ENCODE results near the gene HMGB4. TPM values are rescaled to one million over a fixed set of nuclear protein-coding genes. Genes with fewer than 3 reads are reported as not detected.

Gene HMGB4
- total and polyA plus RNA-seq, 9 of the 15 experiments (the other 6 are each of a cell fraction or from before 2014, with no cell fraction given), result not detected

- in situ Hi-C loops (cut with MboI) (no loop called here), intact Hi-C loops (cut with micrococcal nuclease) (no loop called here)
- H3K4me2 ChIP-seq (ENCODE audit: insufficient read depth, low read length), result no peak overlapping the region
- no TSS peak for BruUV-seq (replicated peaks)
- FAIRE-seq (no peak), ATAC-seq (no peak), DNase-seq (ENCODE audit: extremely low read depth in 1 of 4, low spot score in 3 of 4) (no peak)
- H3K36me3 ChIP-seq (ENCODE audit: control insufficient read depth, insufficient read depth, low read length), result no peaks in the 10 kb centered on the region
- ChIA-PET CTCF (ENCODE audit: low intra/inter-chr PET ratio) (no interaction called here), POLR2A (no interaction called here)
- H3K4me3 ChIP-seq, result no peak overlapping the region
- peaks cover 0 to 4% of the 10 kb centered on the region in 2 experiments; a peak in 1 of 5 replicates for H3K27me3 ChIP-seq (ENCODE audit: control insufficient read depth in 2 of 2, insufficient read depth in 2 of 2, low read length in 2 of 2)
- H3K79me2 ChIP-seq (ENCODE audit: control insufficient read depth, insufficient read depth, low read length), result no peaks in the 10 kb centered on the region
- 0 out of 2 replicates have a peak, but pooled peaks cover 2% of the 10 kb centered on the region for H4K20me1 ChIP-seq (replicated peaks; ENCODE audit: control insufficient read depth, insufficient read depth, low read length)
- H3K4me1 ChIP-seq (replicated peaks in 1 of 2; ENCODE audit: control insufficient read depth in 2 of 2, insufficient read depth in 2 of 2, low read length in 2 of 2), result peaks cover 0 to 6% of the 10 kb centered on the region in 2 experiments; a peak in 2 of 5 replicates
- H3K27ac ChIP-seq (ENCODE audit: extremely low read depth, low read depth, low read length), result no peak overlapping the region
- no peaks in the 10 kb centered on the region for H3K9me1 ChIP-seq (ENCODE audit: control insufficient read depth, insufficient read depth, low read length)
- no peaks in the 10 kb centered on the region for H3K9me3 ChIP-seq (replicated peaks; ENCODE audit: control insufficient read depth, insufficient read depth, low read depth, low read length)
- H2AFZ ChIP-seq (ENCODE audit: low read depth, low read length), result no peak overlapping the region
- peak; percentile 35; the same call in 1 of the 2 replicates for TF ChIP-seq TCF3 (CRISPR knock-in tag; IDR thresholded peaks at IDR 0.05)
- TF ChIP-seq MYBL2 (IDR thresholded peaks at IDR 0.05; ENCODE audit: low read depth), result no peak
- no peak for TF ChIP-seq MYBL2 (CRISPR knock-in tag; IDR thresholded peaks at IDR 0.05; ENCODE audit: borderline replicate concordance)
- no peak for TF ChIP-seq ZNF311 (CRISPR knock-in tag; IDR thresholded peaks at IDR 0.05)
- TF ChIP-seq MEIS2 (IDR thresholded peaks at IDR 0.05; ENCODE audit: partially characterized antibody), result peak; percentile 27
- TF ChIP-seq HDAC6 (IDR thresholded peaks at IDR 0.05; ENCODE audit: low read depth, low read length), result no peak
- peak; percentile 28; the same call in 1 of the 2 replicates for TF ChIP-seq CBFA2T3 (IDR thresholded peaks at IDR 0.05)
- no peak overlapping the region for H3K9ac ChIP-seq (ENCODE audit: insufficient read depth in 1 of 2, low read depth in 2 of 2, low read length in 2 of 2)
- 2% methylated on average over 9 of the region's 9 CpGs for WGBS (ENCODE audit: insufficient coverage, low coverage, missing lambda C conversion rate)
These were observed 35.0 kb downstream of the HMGB4 start for GRCh38 chr1:33898881-33899280.

DNA sequence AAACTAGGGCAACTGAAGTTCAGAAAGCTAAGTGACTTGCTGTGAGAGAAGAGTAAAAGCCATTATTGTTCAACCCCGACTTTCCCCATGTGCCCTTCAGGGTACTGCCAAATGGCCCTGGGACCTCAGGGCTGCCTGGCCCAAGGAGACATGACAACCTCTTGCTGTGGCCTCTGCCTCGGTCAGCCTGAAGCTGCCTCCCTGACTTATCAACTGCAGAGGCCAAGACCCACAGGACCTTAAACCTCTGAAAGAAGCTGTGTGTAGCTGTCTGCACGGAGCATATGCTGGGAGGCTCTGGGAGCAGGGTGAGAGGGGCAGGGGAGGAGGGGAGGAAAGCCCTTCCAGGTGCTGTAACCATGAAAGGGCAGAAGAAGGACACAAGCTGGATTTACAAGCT, 35.9 kb downstream of the HMGB4 start:
- peaks cover 0 to 4% of the 10 kb centered on the region in 2 experiments; a peak in 1 of 5 replicates for H3K27me3 ChIP-seq (ENCODE audit: control insufficient read depth in 2 of 2, insufficient read depth in 2 of 2, low read length in 2 of 2)
- peaks cover 0 to 6% of the 10 kb centered on the region in 2 experiments; a peak in 2 of 5 replicates for H3K4me1 ChIP-seq (replicated peaks in 1 of 2; ENCODE audit: control insufficient read depth in 2 of 2, insufficient read depth in 2 of 2, low read length in 2 of 2)
- POLR2A ChIA-PET, result interaction anchor here (1.2 kb wide), 1 partner anchor 9 kb away, joined by 3 read pairs; no protein-coding TSS in a partner anchor
- no peak overlapping the region for H2AFZ ChIP-seq (ENCODE audit: low read depth, low read length)
- WGBS (ENCODE audit: insufficient coverage, low coverage, missing lambda C conversion rate), result 0% methylated on average over 3 of the region's 3 CpGs
- H3K9ac ChIP-seq (ENCODE audit: insufficient read depth in 1 of 2, low read depth in 2 of 2, low read length in 2 of 2), result no peak overlapping the region
- H3K27ac ChIP-seq (ENCODE audit: extremely low read depth, low read depth, low read length), result no peak overlapping the region
- no peak overlapping the region for H3K4me2 ChIP-seq (ENCODE audit: insufficient read depth, low read length)
- DNase-seq (ENCODE audit: extremely low read depth in 1 of 4, low spot score in 3 of 4), result no peak
- H3K36me3 ChIP-seq (ENCODE audit: control insufficient read depth, insufficient read depth, low read length), result no peaks in the 10 kb centered on the region
- H3K4me3 ChIP-seq, result no peak overlapping the region
- no TSS peak for BruUV-seq (replicated peaks)
- in situ Hi-C loops (cut with MboI), result no loop called here
- no peaks in the 10 kb centered on the region for H3K9me1 ChIP-seq (ENCODE audit: control insufficient read depth, insufficient read depth, low read length)
- intact Hi-C loops (cut with micrococcal nuclease), result no loop called here
- no peaks in the 10 kb centered on the region for H3K9me3 ChIP-seq (replicated peaks; ENCODE audit: control insufficient read depth, insufficient read depth, low read depth, low read length)
- no peak for ATAC-seq
- CTCF ChIA-PET (ENCODE audit: low intra/inter-chr PET ratio), result no interaction called here
- no peaks in the 10 kb centered on the region for H3K79me2 ChIP-seq (ENCODE audit: control insufficient read depth, insufficient read depth, low read length)
- H4K20me1 ChIP-seq (replicated peaks; ENCODE audit: control insufficient read depth, insufficient read depth, low read length), result 0 out of 2 replicates have a peak, but pooled peaks cover 2% of the 10 kb centered on the region
- no peak for FAIRE-seq
- no peak for TF ChIP-seq ZNF740 (CRISPR knock-in tag; IDR thresholded peaks at IDR 0.05)
- TF ChIP-seq ZNF740 (tag; IDR thresholded peaks at IDR 0.05), result no peak
- no peak for TF ChIP-seq ZNF764 (CRISPR knock-in tag; IDR thresholded peaks at IDR 0.05; ENCODE audit: low read depth)
- TF ChIP-seq GTF2E2 (tag; IDR thresholded peaks at IDR 0.05), result no peak
- no peak for TF ChIP-seq ZNF778 (CRISPR knock-in tag; IDR thresholded peaks at IDR 0.05)
- TF ChIP-seq, protein P1, sequence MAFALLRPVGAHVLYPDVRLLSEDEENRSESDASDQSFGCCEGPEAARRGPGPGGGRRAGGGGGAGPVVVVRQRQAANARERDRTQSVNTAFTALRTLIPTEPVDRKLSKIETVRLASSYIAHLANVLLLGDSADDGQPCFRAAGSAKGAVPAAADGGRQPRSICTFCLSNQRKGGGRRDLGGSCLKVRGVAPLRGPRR (CRISPR knock-in tag; IDR thresholded peaks at IDR 0.05), result no peak
- TF ChIP-seq MXI1 (IDR thresholded peaks at IDR 0.05; ENCODE audit: low read depth, low read length), result no peak
- TF ChIP-seq RBM25 (IDR thresholded peaks at IDR 0.05; ENCODE audit: low read depth, low read length, severe bottlenecking), result no peak

Measured in K562 (cell line).